ENCODE results near the gene NBPF11.
"Not testable (repeated sequence)": the region's sequence is repeated elsewhere in the genome, so short reads cannot be mapped to it uniquely, and the experiment has no call there.

The NBPF11 gene

GRCh38 chr1:148149050-148149815 is 2.8 kb downstream of the NBPF11 start:
- DNase-seq, result not testable (repeated sequence)

DNA sequence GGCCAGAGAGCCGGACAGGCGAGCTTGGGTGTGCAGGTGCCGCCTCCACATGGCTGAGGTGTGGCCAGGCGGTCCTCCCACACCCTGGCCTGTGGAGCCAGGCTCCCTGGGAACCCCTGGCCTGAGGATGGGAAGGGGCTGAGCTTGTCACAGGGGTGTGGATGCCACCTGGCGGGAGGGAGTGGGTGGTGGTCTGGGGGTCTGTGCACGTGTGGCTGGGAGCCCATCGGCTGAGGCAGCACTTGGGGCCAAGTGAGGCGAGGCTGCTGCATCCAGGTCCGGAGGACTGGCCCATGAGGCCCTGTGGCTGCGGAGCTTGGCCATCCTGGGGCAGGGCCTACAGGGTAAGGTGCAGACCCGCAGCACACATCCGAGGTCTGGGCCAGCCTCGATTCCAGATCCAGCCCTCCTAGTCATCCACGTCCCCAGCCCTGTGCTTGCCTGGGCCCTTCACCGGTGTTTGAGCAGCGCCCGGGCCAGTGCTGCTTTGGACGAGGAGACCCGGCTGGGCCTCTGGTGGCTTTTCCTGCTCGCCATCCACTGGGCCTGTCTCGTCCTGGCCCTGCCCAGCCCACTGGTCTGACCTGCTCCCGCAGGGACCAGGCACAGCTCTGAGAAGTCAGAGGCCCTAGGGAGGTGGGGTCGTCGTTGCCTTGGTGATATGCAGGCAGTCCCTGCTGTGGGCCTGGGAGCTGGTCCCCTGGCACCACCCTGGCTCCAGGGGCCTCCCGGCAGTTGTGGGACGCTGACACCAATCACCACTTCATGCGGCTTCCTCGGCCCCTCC is 4.8 kb downstream of the NBPF11 start:
- DNase-seq, result not testable (repeated sequence)

- not testable (repeated sequence) for DNase-seq
These were observed 5.7 kb downstream of the NBPF11 start for GRCh38 chr1:148146191-148146997.

- DNase-seq, result not testable (repeated sequence)
These were observed 8.9 kb downstream of the NBPF11 start for GRCh38 chr1:148143223-148143622.

DNA sequence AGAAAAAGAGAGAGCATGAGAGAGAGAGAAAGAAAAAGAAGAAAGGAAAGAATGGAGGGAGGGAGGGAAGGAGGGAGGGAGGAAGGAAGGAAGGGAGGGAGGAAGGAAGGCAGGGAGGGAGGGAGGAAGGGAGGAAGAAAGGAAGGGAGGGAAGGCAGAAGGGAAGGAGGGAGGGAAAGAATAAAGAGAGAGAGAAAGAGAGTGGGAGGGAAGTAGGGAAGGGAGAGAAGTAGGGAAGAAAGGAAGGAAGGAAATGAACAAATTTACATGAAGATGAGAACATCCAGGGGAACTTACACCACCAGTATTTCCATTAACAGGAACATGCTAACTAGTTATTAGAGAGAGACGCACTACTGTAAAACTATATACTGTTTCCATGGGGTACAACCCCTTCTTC is 10.1 kb downstream of the NBPF11 start:
- not testable (repeated sequence) for DNase-seq

DNA sequence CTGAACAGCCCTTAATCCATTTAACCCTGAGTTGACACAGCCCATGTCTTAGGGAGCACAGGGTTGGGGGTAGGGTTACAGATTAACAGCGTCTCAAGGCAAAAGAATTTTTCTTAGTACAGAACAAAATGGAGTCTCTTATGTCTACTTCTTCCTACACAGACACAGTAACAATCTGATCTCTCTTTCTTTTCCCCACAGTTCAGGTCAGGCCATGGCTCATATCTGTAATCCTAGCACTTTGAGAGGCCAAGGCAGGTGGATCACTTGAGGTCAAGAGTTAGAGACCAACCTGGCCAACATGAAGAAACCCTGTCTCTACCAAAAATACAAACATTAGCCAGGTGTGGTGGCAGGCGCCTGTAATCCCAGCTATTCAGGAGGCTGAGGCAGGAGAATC is 13.5 kb downstream of the NBPF11 start:
- not testable (repeated sequence) for DNase-seq

DNA sequence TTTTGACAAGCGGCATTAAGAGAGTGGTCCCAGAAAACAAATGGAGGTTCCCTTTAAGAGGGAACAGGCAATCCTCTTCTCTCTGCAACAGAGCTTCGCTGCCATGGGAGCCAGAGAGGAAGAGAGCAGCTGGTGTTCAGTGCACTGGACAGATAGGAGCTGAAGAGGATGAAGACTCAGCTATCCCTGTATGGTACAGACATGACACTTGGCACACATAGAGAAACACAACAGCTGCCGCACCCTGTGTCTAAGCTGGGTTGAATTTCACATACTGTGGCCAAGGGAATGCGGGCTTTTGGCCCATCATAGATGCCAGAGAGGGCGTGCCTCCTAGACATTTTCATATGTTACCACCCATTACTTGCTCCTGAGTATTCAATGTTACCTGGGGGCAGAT is 29.7 kb downstream of the NBPF11 start:
- DNase-seq, result not testable (repeated sequence)

GRCh38 chr1:148120395-148120794 is 31.7 kb downstream of the NBPF11 start:
- not testable (repeated sequence) for DNase-seq

DNA sequence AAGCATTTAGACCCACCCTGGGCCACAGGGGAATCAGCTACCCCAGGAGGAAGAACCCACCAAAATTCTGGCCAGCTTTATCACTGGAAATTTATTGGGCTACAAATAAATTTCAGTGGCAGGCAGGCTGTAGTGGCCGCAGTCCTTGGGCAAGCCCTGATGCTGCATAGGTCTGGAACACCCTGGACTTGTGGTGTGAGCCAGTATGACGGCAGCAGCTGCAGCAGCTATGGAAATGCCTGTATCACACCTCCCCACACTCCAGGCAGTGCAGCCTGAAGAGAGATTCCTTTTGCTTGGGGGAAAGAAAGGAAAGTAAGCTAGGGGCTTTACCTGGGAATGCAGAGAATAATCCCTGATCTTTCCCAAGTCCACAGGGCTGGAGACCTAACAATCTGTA is 56.3 kb downstream of the NBPF11 start:
- not testable (repeated sequence) for DNase-seq

GRCh38 chr1:148086196-148086595 is 65.9 kb downstream of the NBPF11 start:
- DNase-seq, result not testable (repeated sequence)

GRCh38 chr1:148081205-148081604 is 70.9 kb downstream of the NBPF11 start:
- DNase-seq, result not testable (repeated sequence)

DNA sequence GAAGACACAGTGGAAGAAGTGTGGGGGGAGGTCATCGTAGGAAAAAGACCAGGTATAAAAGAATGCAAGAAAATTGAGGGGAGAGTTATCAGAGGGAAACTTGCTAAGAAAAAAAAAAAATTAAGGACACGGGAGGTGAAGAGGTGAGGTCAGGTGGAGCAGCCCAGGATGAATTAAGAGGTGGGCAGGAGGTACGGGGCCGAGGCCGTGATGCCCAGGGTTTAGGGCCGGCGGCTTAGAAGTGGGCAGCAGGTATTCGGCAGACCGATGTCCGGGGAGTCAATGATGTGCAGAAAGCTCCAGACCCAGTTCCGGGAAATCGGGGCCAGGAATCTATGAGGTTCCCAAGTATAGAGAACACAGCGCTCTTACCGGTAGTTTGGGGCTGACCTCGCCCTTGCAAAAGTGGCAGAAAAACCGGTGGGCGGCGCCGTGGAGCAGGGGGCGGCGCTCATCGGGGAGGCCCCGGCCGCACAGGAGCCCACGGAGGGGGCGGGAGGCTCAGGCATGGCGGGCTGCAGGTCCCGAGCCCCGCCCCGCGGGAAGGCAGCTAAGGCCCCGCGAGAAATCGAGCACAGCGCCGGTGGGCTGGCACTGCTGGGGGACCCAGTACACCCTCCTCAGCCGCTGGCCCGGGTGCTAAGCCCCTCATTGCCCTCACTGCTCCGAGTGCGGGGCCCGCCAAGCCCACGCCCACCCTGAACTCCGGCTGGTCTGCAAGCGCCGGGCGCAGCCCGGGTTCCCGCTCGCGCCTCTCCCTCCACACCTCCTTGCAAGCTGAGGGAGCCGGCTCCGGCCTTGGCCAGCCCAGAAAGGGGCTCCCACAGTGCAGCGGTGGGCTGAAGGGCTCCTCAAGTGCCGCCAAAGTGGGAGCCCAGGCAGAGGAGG is 73.2 kb downstream of the NBPF11 start:
- not testable (repeated sequence) for DNase-seq

GRCh38 chr1:148078090-148078489 is 74.0 kb downstream of the NBPF11 start:
- not testable (repeated sequence) for DNase-seq

DNA sequence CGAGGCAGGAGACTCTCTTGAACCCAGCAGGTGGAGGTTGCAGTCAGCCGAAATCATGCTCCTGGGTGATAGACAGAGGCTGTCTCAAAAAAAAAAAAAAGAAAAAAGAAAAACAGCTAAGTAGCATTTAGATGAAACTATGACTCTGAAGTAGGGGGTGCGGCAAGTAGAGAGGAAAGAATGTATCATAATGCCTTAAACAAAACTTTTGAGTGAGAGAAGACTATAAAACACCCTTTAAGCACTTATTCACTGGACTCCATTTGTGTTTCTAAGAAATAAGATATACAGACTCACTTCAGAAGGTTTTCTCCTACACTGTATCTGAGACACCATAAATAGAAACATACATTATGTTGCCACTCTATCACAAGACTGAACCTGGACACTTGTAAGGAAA is 74.6 kb downstream of the NBPF11 start:
- not testable (repeated sequence) for DNase-seq

GRCh38 chr1:148073392-148073791 is 78.7 kb downstream of the NBPF11 start:
- not testable (repeated sequence) for DNase-seq

GRCh38 chr1:148068606-148069005 is 83.5 kb downstream of the NBPF11 start:
- not testable (repeated sequence) for DNase-seq

- DNase-seq, result not testable (repeated sequence)
These were observed 83.9 kb downstream of the NBPF11 start for GRCh38 chr1:148068201-148068600.

- not testable (repeated sequence) for DNase-seq
These were observed 91.8 kb downstream of the NBPF11 start for GRCh38 chr1:148060294-148060701.

GRCh38 chr1:148057384-148057783 is 94.7 kb downstream of the NBPF11 start:
- DNase-seq, result not testable (repeated sequence)
